ENCODE data around the gene ADAMTS13.

ADAMTS13 gene

DNA sequence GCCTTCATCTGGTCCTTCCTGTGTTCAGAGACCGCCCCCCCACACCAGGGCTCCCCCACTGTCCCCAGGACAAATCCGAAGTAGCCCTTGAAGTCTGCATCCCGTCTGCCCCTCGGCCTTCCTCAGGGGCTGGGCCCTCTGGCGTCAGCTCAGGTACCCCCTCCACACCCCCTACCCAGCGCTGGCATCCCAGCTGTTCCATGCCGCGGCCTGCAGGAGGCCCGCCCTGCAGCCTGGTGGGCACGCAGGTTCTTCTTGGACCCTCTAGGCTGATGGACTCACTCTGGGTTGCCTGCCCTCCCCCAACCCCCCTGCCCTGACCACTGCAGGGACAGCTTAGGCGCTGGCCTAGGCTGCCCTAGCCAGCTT lies 50.1 kb downstream of the ADAMTS13 start:
- no peak for DNase-seq (ENCODE audit: low read depth, low spot score)

DNA sequence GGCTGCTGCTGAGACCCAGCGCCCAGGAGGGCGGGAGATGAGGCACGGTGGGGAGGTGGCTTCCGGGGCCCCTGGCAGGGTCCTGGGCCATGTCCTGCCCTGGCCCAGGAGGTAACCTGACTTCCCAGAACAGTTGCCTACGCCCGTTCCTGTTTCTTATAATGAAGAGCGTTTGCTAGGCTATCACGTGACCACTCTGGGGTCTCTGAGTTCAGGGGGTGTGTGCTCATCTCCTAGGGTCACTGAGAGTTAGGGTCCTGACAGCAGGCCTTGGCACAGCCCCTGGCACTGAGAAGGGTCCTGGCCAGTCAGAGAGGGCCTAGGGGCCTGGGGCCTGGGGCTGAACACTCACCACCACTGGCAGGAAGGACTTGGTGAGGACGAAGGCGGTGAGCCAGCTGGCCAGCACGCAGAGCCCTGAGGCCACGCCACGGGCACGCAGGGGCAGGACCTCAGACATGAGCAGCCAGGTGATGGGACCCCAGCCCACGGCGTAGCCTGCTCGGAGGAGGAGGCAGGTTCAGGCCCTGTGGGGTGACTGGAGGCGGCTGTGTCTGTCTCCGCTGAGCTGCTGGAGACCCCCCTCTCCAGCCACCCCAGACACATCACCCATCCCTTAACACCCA lies 50.7 kb downstream of the ADAMTS13 start:
- DNase-seq (ENCODE audit: low read depth, low spot score), result no peak

DNA sequence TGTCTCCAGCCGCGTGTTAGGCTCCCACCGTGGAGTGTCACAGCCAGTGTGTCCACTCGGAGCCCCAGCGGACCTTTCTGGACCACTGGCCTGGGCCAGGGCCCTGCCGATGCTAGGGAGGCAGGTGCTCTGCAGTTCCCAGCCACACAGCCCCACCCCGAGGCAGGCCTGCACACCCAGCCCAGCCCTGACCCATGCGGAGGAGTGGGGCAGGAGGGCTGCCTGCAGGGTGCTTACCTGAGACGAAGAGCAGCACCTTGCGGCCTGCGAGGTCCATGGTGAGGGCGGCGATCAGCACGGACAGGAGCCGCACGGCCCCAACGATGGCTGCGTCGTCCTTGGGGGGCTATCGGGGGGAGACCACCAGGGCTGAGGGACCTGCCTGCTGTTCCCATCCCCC lies 51.6 kb downstream of the ADAMTS13 start:
- no peak for DNase-seq (ENCODE audit: low read depth, low spot score)

DNA sequence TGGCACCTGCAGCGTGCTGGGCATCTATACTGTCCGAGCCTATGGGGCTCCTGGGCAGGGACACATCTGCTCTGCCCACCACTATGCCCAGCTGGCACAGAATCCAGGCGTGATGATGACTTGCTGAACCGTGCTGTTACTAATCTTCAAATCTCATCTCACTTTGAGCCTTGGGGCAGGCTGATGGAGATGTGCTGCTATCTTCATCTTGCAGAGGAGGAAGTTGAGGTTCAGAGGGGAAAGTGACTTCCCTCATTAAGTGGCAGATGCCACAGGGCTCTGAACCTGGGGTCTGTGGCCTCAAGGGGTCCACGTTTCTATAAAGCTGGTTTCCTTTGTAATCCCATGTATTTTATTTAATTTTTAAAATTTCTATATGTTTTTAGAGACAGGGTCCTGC lies 52.0 kb downstream of the ADAMTS13 start:
- no peak for DNase-seq (ENCODE audit: low read depth, low spot score)

DNA sequence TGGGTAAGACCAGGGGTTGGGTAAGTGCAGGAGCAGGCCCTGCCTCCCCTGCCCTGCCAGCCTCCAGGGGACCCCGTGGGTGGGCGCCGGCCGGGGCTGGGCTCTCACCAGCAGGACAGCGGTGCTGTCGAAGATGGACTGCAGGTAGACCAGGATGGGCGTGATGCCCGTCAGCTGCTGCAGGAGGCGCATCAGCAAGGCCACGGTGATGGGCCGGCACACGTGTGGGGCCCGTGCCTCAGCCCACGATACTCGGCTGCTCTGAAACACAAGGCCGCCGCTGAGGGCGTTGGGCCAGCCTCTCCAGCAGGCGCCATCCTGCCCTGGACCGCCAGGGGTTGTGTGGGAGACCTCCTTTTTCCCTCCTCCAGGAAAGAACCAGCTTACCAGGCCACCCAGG lies 52.7 kb downstream of the ADAMTS13 start:
- no peak for DNase-seq (ENCODE audit: low read depth, low spot score)

DNA sequence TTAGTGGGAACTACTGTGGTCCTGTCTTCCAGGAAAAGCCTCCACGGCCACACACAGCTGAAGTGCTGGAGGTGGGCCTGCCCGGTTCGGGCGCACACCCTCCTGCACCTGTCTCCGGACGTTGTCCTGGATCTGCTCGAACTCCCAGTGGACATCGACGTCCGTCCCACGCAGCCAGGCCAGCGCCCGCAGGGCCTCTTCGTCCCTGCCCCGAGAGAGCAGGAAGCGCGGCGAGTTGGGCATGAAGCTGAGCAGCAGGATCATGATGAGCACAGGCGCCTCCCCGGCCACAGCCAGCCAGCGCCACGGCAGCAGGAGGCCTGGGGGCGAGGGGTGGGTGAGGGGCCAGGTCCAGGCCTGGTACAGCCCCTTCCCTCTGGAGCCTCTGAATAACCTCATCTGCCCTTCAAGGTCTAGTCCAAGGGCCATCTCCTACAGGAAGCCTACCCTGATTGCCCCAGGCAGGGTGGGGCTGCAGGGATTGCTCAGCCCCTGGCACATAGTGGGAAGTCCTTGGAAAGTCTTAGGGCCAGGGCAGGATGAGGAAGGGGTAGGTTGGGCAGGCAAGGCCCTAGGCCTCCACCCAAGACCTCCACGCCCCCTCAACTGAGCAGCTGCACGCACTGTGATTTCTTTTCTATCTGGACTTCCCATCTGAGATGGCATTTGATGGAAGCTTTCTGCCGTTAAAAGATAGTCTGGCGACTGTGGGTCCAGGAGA lies 53.3 kb downstream of the ADAMTS13 start:
- no peak for DNase-seq (ENCODE audit: low read depth, low spot score)

DNA sequence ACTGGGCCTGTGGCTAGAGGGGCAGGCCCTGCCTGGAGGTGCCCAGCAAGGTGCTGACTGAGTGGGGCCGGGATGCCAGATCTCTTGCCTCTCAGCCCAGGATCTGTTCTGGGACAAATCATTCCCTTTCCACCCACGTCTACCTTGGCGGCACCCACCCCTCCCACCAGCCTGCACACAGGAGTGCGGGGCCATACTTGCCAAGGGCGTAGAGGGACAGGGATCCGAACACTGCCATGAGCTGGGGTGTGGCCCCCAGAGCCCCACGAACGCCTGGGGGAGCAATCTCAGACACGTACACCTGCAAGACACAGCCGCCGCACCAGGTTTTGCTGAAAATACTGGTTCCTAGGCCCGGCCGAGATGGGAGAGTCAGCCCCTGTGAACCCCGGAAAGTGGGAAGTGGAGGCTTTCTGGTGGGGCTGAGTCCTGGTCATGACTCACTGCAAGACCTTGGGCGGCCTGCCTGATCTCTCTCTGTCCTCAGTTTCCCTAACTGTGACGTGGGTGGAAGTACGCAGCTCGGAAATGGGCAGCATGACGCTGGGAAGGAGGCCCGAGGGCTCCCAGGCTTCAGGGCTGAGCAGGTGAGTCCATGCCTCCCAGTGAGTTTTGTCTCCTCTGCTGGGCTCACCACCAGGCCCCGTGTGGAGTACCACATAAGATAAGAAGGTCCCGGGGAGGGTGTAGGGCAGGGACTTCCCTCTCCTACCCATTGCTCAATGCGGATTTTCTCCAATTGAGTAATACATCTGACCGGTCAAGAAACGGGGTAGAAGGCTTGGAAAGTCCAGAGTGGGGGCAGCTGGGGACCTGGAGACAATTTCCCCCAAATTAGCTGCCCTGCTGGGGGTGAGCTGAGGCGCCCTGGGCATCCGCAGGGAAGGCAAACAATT lies 54.1 kb downstream of the ADAMTS13 start:
- no peak for DNase-seq (ENCODE audit: low read depth, low spot score)

DNA sequence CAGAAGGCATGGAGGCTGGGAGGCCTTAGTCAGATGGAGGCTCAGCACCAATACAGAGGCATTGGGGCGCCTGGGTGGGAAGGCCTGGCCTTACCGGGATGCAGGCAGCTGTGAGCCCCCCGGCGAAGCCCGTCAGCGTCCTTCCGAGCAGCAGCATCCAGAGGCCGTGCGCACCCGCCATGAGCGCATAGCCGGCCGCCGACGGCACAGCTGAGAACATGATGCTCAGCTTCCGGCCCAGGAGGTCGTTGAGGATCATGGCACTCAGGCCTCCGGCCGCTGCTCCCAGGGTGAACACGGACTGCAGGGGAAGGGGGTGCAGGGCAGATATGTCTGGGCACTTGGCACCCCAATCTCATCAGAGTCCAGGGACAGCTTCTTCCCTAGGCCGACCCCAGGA lies 54.8 kb downstream of the ADAMTS13 start:
- no peak for DNase-seq (ENCODE audit: low read depth, low spot score)

DNA sequence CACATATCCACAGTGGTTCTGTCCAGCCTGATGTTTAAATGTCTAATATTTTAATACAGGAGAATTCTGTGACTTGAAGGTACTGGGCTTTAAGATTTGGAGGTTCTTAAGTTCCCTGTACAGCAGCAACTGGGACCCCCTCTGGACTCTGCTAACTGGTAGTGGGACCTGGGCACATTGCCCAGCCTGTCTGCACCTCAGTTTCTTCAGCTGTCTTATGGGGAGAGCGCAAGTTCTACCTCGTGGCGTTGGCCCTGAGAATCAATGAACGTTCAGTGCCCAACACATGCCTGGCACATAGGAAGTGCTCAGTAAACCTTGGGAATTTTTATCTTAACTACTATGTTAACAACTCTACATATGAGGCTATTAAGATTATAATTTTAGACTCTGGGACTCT lies 55.3 kb downstream of the ADAMTS13 start:
- DNase-seq (ENCODE audit: low read depth, low spot score), result no peak

DNA sequence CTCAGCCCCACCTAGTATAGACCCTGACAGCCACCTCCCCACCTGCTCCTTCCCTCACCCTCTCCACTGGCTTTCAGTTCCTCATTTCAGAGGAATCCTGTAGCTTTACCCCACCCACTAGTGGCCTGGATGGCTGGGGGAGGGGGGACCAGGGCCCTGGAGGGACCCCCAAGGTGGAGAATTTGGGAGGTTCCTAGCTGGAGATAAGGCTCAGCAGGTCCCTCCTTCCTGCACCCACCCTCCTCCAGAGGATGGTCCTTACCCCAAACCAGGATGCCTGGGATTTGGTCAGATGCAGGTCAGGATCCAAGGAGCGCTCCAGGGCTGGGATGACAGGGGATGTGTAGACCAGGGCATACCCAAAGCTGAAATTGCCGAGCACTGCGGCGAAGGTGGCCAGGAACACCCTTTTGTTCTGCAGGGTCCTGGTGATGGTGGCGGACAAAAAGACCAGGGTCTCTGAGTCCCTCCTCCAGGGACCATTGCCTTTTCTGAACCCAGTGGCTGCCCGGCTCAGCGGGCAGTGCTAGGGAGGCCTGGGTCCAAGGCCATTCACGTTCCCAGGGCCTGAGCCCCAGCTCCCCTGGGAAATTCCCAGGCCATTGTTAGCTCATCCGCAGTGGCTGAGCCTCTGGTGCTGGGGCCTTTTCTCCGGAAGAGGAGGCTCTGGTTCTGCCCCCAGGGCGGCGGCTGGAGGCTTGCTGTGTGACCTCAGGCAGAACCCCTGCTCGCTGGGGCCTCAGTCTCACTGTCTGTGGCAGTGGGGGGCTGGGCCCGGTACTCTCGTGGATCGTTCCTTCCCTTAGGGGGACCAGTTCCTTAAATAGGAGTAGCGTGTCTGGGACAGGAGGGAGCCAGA lies 56.1 kb downstream of the ADAMTS13 start:
- no peak for DNase-seq (ENCODE audit: low read depth, low spot score)

DNA sequence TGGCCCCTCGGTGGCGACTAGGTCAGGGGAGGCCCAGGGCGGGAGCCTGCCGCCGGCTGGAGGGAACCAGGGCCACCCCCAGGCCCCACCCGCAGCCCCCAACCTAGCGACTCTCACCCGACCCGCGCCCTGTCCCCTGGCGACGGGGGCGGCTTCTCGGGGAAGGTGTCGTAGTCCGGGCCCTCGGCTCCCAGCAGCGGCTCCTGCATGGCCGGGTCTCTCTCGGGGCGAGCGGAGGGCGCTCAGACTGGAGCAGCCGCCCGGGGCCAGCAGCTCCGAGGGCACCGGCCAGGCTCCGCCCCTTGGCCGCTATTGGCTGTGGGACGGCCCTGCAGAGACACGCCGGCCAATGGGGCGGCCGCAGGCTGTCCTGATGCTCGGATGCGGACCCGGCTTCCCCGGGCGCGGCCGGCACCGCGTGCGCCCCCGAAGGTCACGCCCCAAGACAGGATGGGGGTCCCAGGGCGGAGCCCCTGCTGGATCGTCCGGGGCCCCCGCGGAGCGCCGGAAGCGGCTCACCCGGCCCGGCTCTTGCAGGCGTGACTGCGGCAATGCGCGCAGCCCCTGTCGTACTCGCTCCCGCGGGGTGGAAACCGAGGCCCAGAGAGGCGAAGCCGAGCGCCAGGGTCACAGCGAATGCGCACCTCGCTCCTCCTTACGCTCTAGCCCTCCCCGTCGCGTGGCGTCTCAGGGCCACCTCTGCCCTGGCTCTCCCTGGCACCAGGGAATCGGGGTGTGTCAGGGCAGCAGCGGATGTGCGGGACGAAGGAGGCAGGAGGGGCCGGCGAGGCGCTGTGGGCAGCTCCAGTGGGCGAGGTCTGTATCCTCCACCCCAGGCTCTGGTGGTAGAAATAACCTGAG lies 56.9 kb downstream of the ADAMTS13 start, which contains the start of gene SLC2A6:
TSS of gene SLC2A6 (minus strand) at position 249 of the 861 bp plus-strand sequence. CDS start at position 209, 40 bp downstream.
- DNase-seq (ENCODE audit: low read depth, low spot score), result peak; percentile 68

DNA sequence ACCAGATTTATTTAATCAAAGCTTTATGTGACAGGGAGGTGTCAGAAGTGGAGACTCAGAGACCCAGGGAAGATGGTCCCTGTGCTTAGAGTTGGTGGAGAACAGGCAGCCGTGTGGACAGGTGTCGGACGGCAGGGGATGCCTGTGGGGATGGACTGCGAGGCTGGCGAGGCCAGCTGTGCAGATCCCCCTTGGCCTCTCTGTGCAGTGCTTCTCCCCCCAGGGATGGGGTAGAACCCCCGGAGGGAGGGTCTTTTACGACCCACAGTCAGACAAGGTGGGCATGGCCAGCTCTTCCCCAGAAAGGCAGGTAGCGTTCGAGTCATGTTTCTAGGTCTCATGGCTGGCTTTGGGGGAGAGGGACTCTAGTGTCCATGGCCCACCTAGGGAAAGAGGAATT lies 61.4 kb downstream of the ADAMTS13 start:
- DNase-seq (ENCODE audit: low read depth, low spot score), result no peak

DNA sequence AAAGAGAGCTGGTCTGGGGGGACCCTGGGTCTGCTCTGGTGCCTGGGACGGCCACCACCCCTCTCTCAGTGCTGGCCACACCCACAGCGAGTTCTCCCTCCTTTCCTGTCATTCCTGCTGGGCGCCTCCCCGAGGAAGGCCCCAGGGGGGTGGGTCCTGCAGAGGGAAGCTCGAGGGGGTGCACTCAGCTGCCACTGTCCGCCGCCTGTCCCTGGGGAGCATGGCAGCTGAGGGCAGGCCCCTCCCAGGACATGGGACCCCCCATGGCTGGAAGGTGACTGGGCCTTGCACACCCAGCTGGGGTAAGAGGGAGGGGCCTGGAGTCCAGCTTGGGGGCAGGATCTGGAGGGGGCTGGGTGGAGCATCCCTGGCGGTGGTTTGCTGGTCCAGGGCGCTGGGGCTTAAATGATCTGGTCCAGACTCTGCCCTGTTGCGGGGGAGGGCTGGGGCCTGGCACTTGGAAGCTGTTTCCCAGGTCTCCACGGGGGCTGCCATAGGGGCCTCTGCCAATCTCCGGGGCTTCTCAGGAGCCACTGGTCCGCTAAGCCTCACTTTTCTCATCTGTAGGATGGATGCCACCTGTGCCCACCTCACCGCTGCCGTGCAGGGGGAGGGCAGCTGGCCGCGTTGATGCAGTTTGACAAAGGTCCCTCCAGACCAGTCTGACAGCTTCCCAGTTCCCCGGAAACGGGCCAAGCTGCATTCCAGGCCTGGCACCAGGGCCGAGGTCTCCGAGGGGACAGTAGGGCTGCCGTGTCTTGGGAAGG lies 62.7 kb downstream of the ADAMTS13 start:
- DNase-seq (ENCODE audit: low read depth, low spot score), result no peak

DNA sequence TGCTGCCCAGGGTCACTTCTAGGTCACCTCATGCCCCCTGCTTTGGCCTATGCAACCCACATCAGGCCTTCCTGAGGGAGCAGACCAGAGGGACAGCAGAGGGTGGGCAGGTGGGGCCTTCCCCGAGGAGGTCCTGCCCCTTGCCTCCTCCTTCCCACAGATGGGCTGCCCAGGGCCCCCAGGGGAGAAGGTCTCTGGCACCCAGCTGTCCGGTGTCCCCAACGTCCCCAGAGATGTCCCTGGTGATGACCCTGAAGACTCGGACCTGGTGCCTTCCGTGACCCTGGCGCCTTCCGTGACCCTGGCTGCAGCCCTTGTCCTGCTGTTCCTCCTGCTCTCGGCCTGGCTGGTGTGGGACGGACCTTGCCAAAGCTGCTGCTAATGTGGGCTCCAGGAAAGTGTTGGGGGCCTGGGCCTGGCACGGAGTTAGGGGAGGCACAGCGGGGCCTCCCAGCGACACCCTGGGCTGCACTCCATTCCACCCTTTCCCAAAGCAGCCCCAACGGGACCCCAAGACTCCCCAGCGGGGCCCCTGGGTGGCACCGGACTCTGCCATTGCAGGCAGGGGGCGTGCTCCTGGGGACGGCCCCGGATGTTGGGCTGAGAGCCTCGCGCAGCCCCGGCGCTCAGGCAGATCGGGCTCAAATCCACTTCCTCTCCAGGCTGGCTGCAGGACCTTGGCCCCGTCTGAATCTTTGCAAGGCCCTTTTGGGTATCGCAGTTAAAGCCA lies 63.5 kb downstream of the ADAMTS13 start:
- no peak for DNase-seq (ENCODE audit: low read depth, low spot score)

DNA sequence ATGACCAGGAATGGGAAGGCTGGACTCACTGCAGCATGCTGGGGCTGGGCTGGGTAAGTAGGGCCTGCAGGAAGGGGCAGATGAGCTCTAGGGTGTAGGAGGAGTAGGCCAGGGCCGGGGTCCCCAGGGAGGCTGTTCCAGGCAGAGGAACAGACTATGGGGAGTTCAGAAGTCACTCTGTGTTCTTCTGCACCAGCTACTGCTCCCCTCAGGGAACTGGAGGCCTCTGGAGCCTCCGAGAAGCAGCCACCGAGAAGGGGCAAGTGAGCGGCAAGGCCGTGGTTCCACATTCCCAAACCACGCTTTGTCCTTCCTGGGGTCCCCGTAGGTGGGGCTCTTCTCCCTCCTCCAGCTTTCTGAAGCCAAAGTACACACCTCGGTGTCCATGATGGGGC lies 65.2 kb downstream of the ADAMTS13 start:
- no peak for DNase-seq (ENCODE audit: low read depth, low spot score)

DNA sequence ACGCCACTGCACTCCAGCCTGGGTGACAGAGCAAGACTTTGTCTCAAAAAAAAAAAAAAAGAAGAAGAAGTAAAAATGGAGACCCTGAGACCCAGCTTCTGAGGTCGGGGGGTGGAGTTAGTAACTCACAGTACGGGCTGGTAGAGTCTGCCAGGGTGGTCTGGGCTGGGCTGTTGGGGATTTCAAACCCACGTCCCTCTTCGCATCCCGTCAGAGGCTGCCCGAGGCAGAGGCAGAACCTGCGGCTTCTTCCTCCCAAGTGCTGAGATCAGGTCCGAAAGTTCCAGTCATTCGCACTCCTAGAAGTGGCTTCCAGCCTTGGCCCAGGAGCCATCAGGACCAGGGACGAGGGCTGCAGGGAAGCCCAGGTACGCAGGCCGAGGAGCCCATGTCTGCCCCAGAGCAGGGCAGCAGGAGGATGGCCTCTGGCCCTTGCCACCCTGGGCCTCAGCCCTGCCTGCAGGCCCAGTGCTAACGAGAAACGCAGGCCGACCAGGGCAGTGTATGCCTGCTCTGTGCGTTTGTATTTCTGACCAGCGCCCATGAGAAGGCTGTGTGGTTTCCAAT lies 66.6 kb downstream of the ADAMTS13 start:
- DNase-seq (ENCODE audit: low read depth, low spot score), result no peak

DNA sequence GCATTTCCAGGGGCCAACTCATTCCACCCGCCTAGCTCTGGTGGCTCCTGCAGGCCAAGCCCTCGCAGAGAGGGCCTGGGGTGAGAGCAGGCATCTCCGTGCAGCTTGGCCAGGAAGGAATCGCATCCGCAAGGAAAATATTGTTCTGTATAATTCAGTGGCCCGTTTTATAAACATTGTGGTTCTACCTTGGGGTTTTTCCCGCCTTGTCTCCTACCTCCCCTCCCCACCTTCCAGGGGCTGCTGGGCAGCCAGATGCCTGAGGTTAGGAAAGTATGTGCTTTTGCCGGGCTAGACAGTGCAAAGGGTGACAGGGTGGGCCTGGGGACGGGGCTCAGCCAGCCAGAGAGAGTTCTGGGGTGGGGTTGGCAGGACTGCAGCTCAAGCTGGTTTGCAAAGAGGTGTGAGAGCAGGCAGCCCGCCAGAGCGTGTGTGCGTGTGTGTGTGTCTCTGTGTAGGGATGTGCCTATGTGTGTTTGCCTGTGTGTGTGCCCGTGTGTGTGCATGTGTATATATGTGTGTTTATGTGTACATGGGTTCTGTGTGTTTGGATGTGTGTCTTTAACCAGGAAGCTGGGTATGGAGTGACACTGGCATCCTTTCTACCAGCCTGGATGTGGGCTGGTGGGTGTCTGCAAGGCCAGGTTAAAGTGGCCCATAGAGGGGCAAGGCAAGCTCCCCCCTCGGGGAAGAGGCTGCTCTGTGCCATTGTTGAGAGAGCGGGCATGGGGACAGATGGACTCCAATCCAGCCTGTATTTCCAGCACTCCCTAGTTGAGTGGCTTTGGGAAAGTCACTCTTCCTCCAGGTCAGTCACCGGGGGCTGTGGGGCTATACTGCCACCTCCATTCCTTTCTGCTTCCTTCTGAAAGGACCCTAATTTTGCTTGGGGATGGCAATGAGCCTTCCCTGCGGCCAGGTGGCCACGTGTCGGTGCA lies 67.4 kb downstream of the ADAMTS13 start:
- no peak for DNase-seq (ENCODE audit: low read depth, low spot score)

DNA sequence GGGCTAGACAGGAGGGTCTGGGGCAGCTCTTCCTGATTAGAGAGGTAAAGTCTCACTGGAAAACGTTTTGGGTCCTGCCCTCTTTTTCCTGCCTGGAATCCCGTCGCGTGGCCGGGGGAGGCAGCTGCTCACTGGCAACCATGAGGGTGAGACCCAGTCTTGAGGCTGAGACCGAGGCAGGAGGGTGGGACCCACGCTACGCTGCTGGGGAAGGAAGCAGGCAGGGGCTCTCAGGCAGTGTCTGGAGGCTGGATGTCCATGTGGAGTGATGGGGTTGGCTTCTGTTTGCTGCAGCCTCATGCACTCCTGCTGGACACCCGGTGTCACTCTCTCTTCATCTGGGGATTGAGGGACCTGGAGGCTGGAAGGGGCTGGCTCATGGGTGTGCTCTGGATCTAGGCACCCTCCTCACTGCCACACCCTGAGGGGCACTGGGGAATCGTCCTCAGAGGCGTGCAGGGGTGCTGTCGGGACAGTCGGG lies 68.1 kb downstream of the ADAMTS13 start:
- DNase-seq (ENCODE audit: low read depth, low spot score), result no peak
